Renal pelvis (tissue), 4 donors: ENCODE results near the gene PRPF31. TPM values are rescaled to one million over a fixed set of nuclear protein-coding genes. Genes with fewer than 3 reads are reported as not detected.

Experiments used
- DNase-seq: peaks from one replicate; pipeline ENCODE4 v3.0.0-alpha.2; 2013
- polyA plus RNA-seq, 3 donors: library from polyadenylated mRNA; unstranded; fragments of 120-200 nt; gene quantifications; one replicate each; pipeline ENCODE4 v1.2.1, GENCODE V29; 2013; ENCODE audit not compliant: insufficient read length in 3 of 3

The PRPF31 gene
- polyA plus RNA-seq, 3 donors: 72.8 to 83.6 (median 74.5) TPM

- DNase-seq: no peak
Measured at GRCh38 chr19:54137699-54138488, 22.3 kb downstream of the PRPF31 start, which contains the start of gene CNOT3. Gene CNOT3 (plus strand): TSS chr19:54137762. CDS start chr19:54142979, 5,217 bp downstream.

- DNase-seq: no peak
Measured at GRCh38 chr19:54138489-54139256, 23.1 kb downstream of the PRPF31 start.

GRCh38 chr19:54141356-54141755 is 25.8 kb downstream of the PRPF31 start:
- no peak for DNase-seq

GRCh38 chr19:54142166-54142780 is 26.7 kb downstream of the PRPF31 start:
- DNase-seq: no peak

- no peak for DNase-seq
Measured at GRCh38 chr19:54145541-54146158, 30.1 kb downstream of the PRPF31 start.

- peak; percentile 70 for DNase-seq
Measured at GRCh38 chr19:54147676-54148075, 32.1 kb downstream of the PRPF31 start.

GRCh38 chr19:54148158-54148557 is 32.6 kb downstream of the PRPF31 start:
- DNase-seq: no peak

GRCh38 chr19:54149021-54149812 is 33.7 kb downstream of the PRPF31 start:
- DNase-seq: no peak

GRCh38 chr19:54151362-54152035 is 35.9 kb downstream of the PRPF31 start:
- DNase-seq: no peak

GRCh38 chr19:54152267-54152666 is 36.7 kb downstream of the PRPF31 start:
- DNase-seq: no peak

GRCh38 chr19:54152878-54153524 is 37.4 kb downstream of the PRPF31 start:
- no peak for DNase-seq

- no peak for DNase-seq
Measured at GRCh38 chr19:54153731-54154326, 38.3 kb downstream of the PRPF31 start.

GRCh38 chr19:54154603-54155345 is 39.2 kb downstream of the PRPF31 start:
- DNase-seq: no peak

- no peak for DNase-seq
Measured at GRCh38 chr19:54155694-54156093, 40.1 kb downstream of the PRPF31 start.

- DNase-seq: no peak
Measured at GRCh38 chr19:54156490-54156889, 40.9 kb downstream of the PRPF31 start.

- no peak for DNase-seq
Measured at GRCh38 chr19:54156953-54157352, 41.4 kb downstream of the PRPF31 start.

GRCh38 chr19:54158812-54159351 is 43.3 kb downstream of the PRPF31 start:
- DNase-seq: no peak

GRCh38 chr19:54159352-54160181 is 44.0 kb downstream of the PRPF31 start, which contains the start of gene LENG1:
Gene LENG1 (minus strand): TSS chr19:54159721. CDS start chr19:54159695, 26 bp downstream.
- peak; percentile 100 for DNase-seq
